GM12873 (cell line): Measurements from ENCODE around the gene RCAN1.

Experiments
- TF ChIP-seq, protein P1 (sequence below): IDR thresholded peaks from 2 replicates; pipeline ENCODE4 v1.5.1; 2012; ENCODE audit warnings: low read depth, mild to moderate bottlenecking, moderate library complexity, low read length, control low read depth; ENCODE audit not compliant: insufficient read depth; ENCODE audit errors: missing control alignments

Gene RCAN1

GRCh38 chr21:34570313-34570712, 44.6 kb downstream of the RCAN1 start:
- TF ChIP-seq, protein P1, sequence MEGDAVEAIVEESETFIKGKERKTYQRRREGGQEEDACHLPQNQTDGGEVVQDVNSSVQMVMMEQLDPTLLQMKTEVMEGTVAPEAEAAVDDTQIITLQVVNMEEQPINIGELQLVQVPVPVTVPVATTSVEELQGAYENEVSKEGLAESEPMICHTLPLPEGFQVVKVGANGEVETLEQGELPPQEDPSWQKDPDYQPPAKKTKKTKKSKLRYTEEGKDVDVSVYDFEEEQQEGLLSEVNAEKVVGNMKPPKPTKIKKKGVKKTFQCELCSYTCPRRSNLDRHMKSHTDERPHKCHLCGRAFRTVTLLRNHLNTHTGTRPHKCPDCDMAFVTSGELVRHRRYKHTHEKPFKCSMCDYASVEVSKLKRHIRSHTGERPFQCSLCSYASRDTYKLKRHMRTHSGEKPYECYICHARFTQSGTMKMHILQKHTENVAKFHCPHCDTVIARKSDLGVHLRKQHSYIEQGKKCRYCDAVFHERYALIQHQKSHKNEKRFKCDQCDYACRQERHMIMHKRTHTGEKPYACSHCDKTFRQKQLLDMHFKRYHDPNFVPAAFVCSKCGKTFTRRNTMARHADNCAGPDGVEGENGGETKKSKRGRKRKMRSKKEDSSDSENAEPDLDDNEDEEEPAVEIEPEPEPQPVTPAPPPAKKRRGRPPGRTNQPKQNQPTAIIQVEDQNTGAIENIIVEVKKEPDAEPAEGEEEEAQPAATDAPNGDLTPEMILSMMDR: no peak

- TF ChIP-seq, protein P1: no peak
Measured at GRCh38 chr21:34569381-34569979, 45.4 kb downstream of the RCAN1 start.

DNA sequence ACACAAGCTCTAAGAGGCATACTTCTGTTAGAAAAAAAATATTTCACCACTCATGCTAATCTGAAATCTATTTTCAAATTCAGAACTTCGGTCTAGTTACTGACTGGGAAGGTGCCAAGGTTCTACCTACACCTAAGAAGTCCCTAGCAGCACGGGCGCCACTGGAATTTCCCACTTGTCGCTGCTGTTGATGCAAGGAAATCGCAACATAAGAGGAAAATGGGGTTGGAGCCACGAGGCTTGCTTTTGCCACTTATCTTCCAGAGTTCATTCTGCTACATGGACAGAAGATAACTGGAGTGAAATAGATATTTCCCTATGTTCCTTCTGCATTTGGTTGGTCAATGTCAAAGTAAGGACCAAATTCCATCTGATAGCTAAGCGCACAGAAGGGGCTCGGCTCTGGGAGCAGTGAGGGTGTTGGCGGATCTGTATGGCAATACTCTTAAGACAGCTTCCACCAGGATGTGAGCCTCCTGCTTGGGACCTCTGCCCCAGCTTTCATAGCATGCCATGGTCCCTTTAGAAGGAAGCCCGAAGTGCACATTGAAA, 47.2 kb downstream of the RCAN1 start:
- TF ChIP-seq, protein P1: no peak

DNA sequence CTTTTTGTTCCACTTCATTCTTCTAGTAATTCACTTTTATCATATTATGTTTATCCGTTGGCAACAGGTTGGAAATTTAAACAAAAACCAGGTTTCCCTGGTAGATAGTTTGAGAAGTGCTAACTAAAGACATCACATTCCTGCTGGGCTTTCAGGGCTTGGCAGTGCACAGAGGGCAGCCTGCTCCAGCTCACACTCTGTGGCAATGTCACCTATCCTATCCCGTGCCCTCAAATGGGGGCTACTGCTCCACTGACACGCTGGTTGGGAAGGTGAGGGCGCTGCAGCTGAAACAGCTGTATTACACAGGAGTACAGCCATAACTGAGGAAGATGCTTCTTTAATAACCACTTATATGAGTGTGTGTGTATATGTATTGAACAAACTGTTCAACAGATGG, 49.7 kb downstream of the RCAN1 start:
- TF ChIP-seq, protein P1: no peak

GRCh38 chr21:34561806-34562205, 53.1 kb downstream of the RCAN1 start:
- TF ChIP-seq, protein P1: no peak

DNA sequence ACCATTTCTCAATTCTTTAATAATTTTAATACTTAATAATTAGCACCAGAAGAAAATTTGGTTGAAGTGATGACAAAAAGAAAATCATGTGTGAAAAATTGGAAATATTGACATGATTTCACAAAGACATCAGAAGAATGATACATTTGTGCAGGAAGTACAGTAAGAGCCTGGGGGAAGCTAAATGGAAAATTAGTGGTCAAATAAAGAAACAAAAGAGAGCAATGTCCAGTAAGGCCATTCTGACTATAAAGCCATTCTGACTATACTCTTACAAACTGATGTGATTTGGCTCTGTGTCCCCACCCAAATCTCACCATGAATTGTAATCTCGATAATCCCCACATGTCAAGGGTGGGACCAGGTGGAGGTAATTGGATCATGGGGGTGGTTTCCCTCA, 54.3 kb downstream of the RCAN1 start:
- TF ChIP-seq, protein P1: no peak

GRCh38 chr21:34560021-34560420, 54.9 kb downstream of the RCAN1 start:
- TF ChIP-seq, protein P1: no peak
